ENCODE data around the gene IFITM1. TPM values are rescaled to one million over a fixed set of nuclear protein-coding genes. Genes with fewer than 3 reads are reported as not detected.

Gene IFITM1
- total RNA-seq, 2 donors from 2014 or later: 306 to 384 TPM

GRCh38 chr11:278001-278951 is 35.6 kb upstream of the IFITM1 start, which contains the start of gene NLRP6:
Gene NLRP6 (plus strand): TSS chr11:278407. CDS start chr11:278570, 163 bp downstream.
- DNase-seq (no peak), ATAC-seq (replicated peaks in 1 of 2) (peak in 1 of 2 donors; percentile 10)
- peaks cover 9% of the 10 kb centered on the region for H3K27me3 Mint-ChIP-seq (ENCODE audit: low read depth)
- no peak within 1 kb of the TSS for H3K27ac Mint-ChIP-seq
- peaks cover 8 to 30% of the 10 kb centered on the region in 2 donors for H3K36me3 Mint-ChIP-seq (ENCODE audit: insufficient read depth in 2 of 2)
- peak within 1 kb of the TSS; percentile 81 to 94 for H3K4me3 Mint-ChIP-seq
- peaks cover 52% of the 10 kb centered on the region for H3K4me1 Mint-ChIP-seq (ENCODE audit: low read depth)
- peaks cover 4 to 8% of the 10 kb centered on the region in 2 donors for H3K9me3 Mint-ChIP-seq

- Mint-ChIP-seq H3K4me3 (peak overlapping the region; percentile 81 to 94), H3K9me3 (peaks cover 4 to 8% of the 10 kb centered on the region in 2 donors), H3K36me3 (ENCODE audit: insufficient read depth in 2 of 2) (peaks cover 8 to 30% of the 10 kb centered on the region in 2 donors), H3K4me1 (ENCODE audit: low read depth) (peaks cover 57% of the 10 kb centered on the region), H3K27me3 (ENCODE audit: low read depth) (peaks cover 9% of the 10 kb centered on the region), H3K27ac (no peak overlapping the region)
- peak in 1 of 2 donors; percentile 46 for DNase-seq
- ATAC-seq (replicated peaks in 1 of 2): peak in 1 of 2 donors; percentile 38
Measured at GRCh38 chr11:279040-279965, 34.5 kb upstream of the IFITM1 start.

DNA sequence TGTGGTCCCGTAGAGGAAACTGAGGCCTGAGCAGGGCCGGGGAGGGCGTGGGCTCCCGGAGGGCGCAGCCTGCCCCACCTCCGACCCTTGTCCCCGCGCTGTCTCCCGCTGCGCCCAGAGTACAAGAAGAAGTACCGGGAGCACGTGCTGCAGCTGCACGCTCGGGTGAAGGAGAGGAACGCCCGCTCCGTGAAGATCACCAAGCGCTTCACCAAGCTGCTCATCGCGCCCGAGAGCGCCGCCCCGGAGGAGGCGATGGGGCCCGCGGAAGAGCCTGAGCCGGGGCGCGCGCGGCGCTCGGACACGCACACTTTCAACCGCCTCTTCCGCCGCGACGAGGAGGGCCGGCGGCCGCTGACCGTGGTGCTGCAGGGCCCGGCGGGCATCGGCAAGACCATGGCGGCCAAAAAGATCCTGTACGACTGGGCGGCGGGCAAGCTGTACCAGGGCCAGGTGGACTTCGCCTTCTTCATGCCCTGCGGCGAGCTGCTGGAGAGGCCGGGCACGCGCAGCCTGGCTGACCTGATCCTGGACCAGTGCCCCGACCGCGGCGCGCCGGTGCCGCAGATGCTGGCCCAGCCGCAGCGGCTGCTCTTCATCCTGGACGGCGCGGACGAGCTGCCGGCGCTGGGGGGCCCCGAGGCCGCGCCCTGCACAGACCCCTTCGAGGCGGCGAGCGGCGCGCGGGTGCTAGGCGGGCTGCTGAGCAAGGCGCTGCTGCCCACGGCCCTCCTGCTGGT is 33.7 kb upstream of the IFITM1 start:
- peaks cover 9% of the 10 kb centered on the region for H3K27me3 Mint-ChIP-seq (ENCODE audit: low read depth)
- peaks cover 4 to 8% of the 10 kb centered on the region in 2 donors for H3K9me3 Mint-ChIP-seq
- peak overlapping the region; percentile 84 to 88 for H3K4me3 Mint-ChIP-seq
- DNase-seq: peak; percentile 57 to 67
- peaks cover 8 to 30% of the 10 kb centered on the region in 2 donors for H3K36me3 Mint-ChIP-seq (ENCODE audit: insufficient read depth in 2 of 2)
- no peak overlapping the region for H3K27ac Mint-ChIP-seq
- peak; percentile 46 to 57 for ATAC-seq (replicated peaks in 1 of 2)
- H3K4me1 Mint-ChIP-seq (ENCODE audit: low read depth): peaks cover 59% of the 10 kb centered on the region

DNA sequence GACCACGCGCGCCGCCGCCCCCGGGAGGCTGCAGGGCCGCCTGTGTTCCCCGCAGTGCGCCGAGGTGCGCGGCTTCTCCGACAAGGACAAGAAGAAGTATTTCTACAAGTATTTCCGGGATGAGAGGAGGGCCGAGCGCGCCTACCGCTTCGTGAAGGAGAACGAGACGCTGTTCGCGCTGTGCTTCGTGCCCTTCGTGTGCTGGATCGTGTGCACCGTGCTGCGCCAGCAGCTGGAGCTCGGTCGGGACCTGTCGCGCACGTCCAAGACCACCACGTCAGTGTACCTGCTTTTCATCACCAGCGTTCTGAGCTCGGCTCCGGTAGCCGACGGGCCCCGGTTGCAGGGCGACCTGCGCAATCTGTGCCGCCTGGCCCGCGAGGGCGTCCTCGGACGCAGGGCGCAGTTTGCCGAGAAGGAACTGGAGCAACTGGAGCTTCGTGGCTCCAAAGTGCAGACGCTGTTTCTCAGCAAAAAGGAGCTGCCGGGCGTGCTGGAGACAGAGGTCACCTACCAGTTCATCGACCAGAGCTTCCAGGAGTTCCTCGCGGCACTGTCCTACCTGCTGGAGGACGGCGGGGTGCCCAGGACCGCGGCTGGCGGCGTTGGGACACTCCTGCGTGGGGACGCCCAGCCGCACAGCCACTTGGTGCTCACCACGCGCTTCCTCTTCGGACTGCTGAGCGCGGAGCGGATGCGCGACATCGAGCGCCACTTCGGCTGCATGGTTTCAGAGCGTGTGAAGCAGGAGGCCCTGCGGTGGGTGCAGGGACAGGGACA is 32.9 kb upstream of the IFITM1 start:
- H3K4me3 Mint-ChIP-seq: peak overlapping the region; percentile 84 to 88
- peaks cover 8 to 26% of the 10 kb centered on the region in 2 donors for H3K36me3 Mint-ChIP-seq (ENCODE audit: insufficient read depth in 2 of 2)
- H3K27ac Mint-ChIP-seq: no peak overlapping the region
- DNase-seq (peak; percentile 58 to 64), ATAC-seq (replicated peaks in 1 of 2) (peak; percentile 35 to 56)
- peaks cover 9% of the 10 kb centered on the region for H3K27me3 Mint-ChIP-seq (ENCODE audit: low read depth)
- H3K9me3 Mint-ChIP-seq: peaks cover 4 to 8% of the 10 kb centered on the region in 2 donors
- peaks cover 66% of the 10 kb centered on the region for H3K4me1 Mint-ChIP-seq (ENCODE audit: low read depth)

DNA sequence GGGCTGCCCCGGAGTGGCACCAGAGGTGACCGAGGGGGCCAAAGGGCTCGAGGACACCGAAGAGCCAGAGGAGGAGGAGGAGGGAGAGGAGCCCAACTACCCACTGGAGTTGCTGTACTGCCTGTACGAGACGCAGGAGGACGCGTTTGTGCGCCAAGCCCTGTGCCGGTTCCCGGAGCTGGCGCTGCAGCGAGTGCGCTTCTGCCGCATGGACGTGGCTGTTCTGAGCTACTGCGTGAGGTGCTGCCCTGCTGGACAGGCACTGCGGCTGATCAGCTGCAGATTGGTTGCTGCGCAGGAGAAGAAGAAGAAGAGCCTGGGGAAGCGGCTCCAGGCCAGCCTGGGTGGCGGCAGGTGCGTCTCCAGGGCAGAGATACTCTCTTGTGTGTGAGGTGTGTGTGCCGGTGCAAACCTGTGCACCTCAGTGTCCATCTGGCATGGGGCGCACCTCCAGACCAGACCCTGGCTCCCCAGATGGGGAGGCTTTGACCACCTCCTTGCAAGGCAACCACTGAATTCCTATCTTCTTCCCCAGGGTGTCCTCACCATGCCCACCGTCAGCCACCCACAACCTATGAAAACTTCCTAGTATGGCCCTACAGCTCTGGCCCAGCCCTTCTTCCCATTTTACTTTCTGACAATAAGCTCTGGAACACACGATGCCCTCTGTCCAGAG is 32.2 kb upstream of the IFITM1 start:
- Mint-ChIP-seq H3K27me3 (ENCODE audit: low read depth) (peaks cover 9% of the 10 kb centered on the region), H3K4me3 (peak overlapping the region; percentile 84 to 88), H3K27ac (no peak overlapping the region), H3K9me3 (peaks cover 3% of the 10 kb centered on the region in 2 donors), H3K4me1 (ENCODE audit: low read depth) (peaks cover 71% of the 10 kb centered on the region), H3K36me3 (ENCODE audit: insufficient read depth in 2 of 2) (peaks cover 7 to 19% of the 10 kb centered on the region in 2 donors)
- ATAC-seq (replicated peaks in 1 of 2) (peak in 1 of 2 donors; percentile 8), DNase-seq (no peak)

GRCh38 chr11:282171-282570 is 31.7 kb upstream of the IFITM1 start:
- H3K36me3 Mint-ChIP-seq (ENCODE audit: insufficient read depth in 2 of 2): peaks cover 4 to 15% of the 10 kb centered on the region in 2 donors
- ATAC-seq (replicated peaks in 1 of 2) (no peak), DNase-seq (no peak)
- H3K4me1 Mint-ChIP-seq (ENCODE audit: low read depth): peaks cover 71% of the 10 kb centered on the region
- peak overlapping the region; percentile 84 to 88 for H3K4me3 Mint-ChIP-seq
- peaks cover 9% of the 10 kb centered on the region for H3K27me3 Mint-ChIP-seq (ENCODE audit: low read depth)
- H3K9me3 Mint-ChIP-seq: no peaks in the 10 kb centered on the region
- H3K27ac Mint-ChIP-seq: no peak overlapping the region

GRCh38 chr11:282630-283360 is 31.0 kb upstream of the IFITM1 start:
- Mint-ChIP-seq H3K9me3 (no peaks in the 10 kb centered on the region), H3K36me3 (ENCODE audit: insufficient read depth in 2 of 2) (peaks cover 1 to 12% of the 10 kb centered on the region in 2 donors), H3K4me3 (peak overlapping the region; percentile 84 to 88), H3K27ac (no peak overlapping the region), H3K4me1 (ENCODE audit: low read depth) (peaks cover 67% of the 10 kb centered on the region), H3K27me3 (ENCODE audit: low read depth) (peaks cover 9% of the 10 kb centered on the region)
- no peak for ATAC-seq (replicated peaks in 1 of 2)
- DNase-seq: no peak

DNA sequence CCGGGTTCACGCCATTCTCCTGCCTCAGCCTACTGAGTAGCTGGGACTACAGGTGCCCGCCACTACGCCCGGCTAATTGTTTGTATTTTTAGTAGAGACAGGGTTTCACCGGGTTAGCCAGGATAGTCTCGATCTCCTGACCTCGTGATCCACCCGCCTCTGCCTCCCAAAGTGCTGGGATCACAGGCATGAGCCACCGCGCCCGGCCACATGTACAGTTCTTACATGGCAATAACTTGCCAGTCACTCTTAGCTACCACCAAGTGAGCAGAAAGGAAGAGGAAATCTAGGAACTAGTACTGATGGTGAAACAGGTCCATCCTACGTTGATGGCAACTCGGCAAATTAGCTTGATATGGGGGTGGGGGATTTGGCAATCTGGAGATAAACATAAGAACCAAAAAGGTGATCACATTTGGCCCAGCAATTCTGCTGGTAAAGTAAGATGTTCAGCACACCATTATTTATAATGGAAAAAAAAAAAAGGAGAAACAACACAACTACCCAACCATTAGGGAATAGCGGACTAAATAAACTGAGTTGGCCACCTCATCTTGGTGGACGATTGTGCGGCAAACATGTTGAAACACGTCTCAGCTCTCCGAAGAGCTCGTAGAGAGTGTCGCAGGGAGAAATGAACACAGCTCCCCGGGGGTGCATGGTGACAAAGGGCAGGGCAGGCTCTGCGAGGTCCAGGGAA is 30.3 kb upstream of the IFITM1 start:
- peaks cover 59% of the 10 kb centered on the region for H3K4me1 Mint-ChIP-seq (ENCODE audit: low read depth)
- DNase-seq (no peak), ATAC-seq (replicated peaks in 1 of 2) (no peak)
- peaks cover 5 to 16% of the 10 kb centered on the region in 2 donors for H3K36me3 Mint-ChIP-seq (ENCODE audit: insufficient read depth in 2 of 2)
- peak overlapping the region; percentile 29 for H3K27ac Mint-ChIP-seq
- no peaks in the 10 kb centered on the region for H3K9me3 Mint-ChIP-seq
- peak overlapping the region; percentile 32 to 84 for H3K4me3 Mint-ChIP-seq
- H3K27me3 Mint-ChIP-seq (ENCODE audit: low read depth): peaks cover 9% of the 10 kb centered on the region

DNA sequence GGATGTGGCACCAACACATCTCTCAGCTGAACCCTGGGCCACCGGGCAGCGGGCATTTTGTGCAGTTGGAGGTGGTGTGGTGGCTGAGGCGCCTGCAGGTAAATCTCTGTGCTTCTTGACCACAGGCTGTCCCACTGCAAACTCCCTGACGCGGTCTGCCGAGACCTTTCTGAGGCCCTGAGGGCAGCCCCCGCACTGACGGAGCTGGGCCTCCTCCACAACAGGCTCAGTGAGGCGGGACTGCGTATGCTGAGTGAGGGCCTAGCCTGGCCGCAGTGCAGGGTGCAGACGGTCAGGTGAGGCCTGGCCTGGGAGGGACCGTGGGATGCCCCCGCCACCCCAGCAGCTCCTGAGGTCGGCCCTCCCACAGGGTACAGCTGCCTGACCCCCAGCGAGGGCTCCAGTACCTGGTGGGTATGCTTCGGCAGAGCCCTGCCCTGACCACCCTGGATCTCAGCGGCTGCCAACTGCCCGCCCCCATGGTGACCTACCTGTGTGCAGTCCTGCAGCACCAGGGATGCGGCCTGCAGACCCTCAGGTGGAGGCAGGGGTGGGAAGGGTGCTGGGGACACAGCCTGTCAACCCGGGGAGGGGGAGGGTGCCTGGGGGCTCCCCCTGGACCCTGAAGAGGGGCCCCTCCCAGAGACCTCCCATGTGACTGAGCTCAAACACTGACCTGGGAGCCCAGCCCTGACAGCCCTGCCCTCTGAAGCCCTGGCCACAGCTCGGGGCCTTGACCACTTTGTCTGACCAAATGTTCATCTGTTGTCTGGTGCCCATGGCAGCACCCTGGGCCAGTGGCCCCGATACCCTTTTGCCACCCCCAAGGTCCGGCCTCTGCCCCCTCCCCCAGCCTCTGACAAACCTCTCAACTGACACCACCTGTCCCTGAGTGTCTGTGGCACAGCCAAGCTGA is 29.5 kb upstream of the IFITM1 start:
- ATAC-seq (replicated peaks in 1 of 2) (no peak), DNase-seq (peak in 1 of 2 donors; percentile 8)
- Mint-ChIP-seq H3K27me3 (ENCODE audit: low read depth) (peaks cover 9% of the 10 kb centered on the region), H3K36me3 (ENCODE audit: insufficient read depth in 2 of 2) (peaks cover 5 to 13% of the 10 kb centered on the region in 2 donors), H3K9me3 (no peaks in the 10 kb centered on the region), H3K4me3 (peak overlapping the region in 1 of 2 donors; percentile 84), H3K27ac (no peak overlapping the region), H3K4me1 (ENCODE audit: low read depth) (peaks cover 55% of the 10 kb centered on the region)

Data from activated T-cell treated with anti-CD3 and anti-CD28 coated beads, Interleukin-2, amount 50 U/mL, for 72 hours (primary cell).